GM12891 (cell line): ENCODE results near the gene FGF10.

ENCODE experiments used
- DNase-seq: peaks from one replicate; pipeline ENCODE4 v3.0.0; 2011; ENCODE audit warnings: low spot score; ENCODE audit not compliant: insufficient read length
- FAIRE-seq: peaks from 2 replicates; lab custom pipeline; 2011; peaks lifted over from hg19 to GRCh38; lab: Jason Lieb, UNC
- PAX5 ChIP-seq: IDR thresholded peaks from 2 replicates; pipeline ENCODE4 v1.6.1; 2011; ENCODE audit warnings: low read length, moderate library complexity, mild to moderate bottlenecking; ENCODE audit not compliant: insufficient read depth, severe bottlenecking
- POLR2A ChIP-seq: IDR thresholded peaks from 2 replicates; pipeline ENCODE4 v1.6.1; 2011; ENCODE audit warnings: low read depth, low read length, control low read depth
- POLR2AphosphoS5 ChIP-seq: IDR thresholded peaks from 2 replicates; pipeline ENCODE4 v1.6.1; 2011; ENCODE audit warnings: low read depth, low read length, control low read depth
- POU2F2 ChIP-seq: IDR thresholded peaks from 2 replicates; pipeline ENCODE4 v1.6.1; 2011; ENCODE audit warnings: low read depth, mild to moderate bottlenecking, control low read depth, low read length, moderate library complexity
- SPI1 ChIP-seq: IDR thresholded peaks from 2 replicates; pipeline ENCODE4 v1.6.1; 2011; ENCODE audit warnings: low read depth, low read length, control low read depth
- TAF1 ChIP-seq: IDR thresholded peaks from 2 replicates; pipeline ENCODE4 v1.6.1; 2011; ENCODE audit warnings: low read depth, low read length, control low read depth

The FGF10 gene

GRCh38 chr5:44388321-44389089, 715 bp downstream of the FGF10 start:
- DNase-seq (no peak), FAIRE-seq (no peak)
- TF ChIP-seq TAF1: no peak
- TF ChIP-seq POLR2AphosphoS5: no peak
- no peak for TF ChIP-seq POU2F2
- no peak for TF ChIP-seq PAX5
- TF ChIP-seq POLR2A: no peak
- no peak for TF ChIP-seq SPI1

- no peak for TF ChIP-seq POLR2AphosphoS5
- no peak for TF ChIP-seq SPI1
- no peak for TF ChIP-seq PAX5
- no peak for TF ChIP-seq TAF1
- no peak for TF ChIP-seq POU2F2
- TF ChIP-seq POLR2A: no peak
- no peak for DNase-seq
- no peak for FAIRE-seq
These were observed 1.3 kb downstream of the FGF10 start for GRCh38 chr5:44387921-44388320.

DNA sequence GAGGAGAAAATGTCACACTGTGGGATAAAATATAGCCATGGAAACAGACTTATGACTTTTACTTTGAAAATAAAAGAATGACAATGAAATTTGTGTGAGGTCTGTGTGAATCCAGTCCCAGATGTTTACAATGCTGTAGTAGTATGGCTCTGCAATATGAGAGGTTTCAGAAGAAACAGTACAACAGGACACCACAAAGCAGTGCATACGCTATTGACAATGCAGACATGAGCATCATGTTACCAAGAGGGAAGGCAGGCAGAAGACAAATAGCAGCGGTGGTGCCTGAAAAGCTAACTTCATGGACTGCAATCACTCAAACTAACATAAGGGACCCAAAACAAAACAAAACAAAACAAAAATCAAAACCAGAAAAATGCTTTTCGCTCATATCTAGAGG, 1.8 kb downstream of the FGF10 start:
- DNase-seq: no peak
- FAIRE-seq: no peak
- TF ChIP-seq SPI1 (no peak), POU2F2 (no peak), PAX5 (no peak), POLR2AphosphoS5 (no peak), TAF1 (no peak), POLR2A (no peak)

- FAIRE-seq: no peak
- TF ChIP-seq POLR2AphosphoS5 (no peak), POLR2A (no peak), SPI1 (no peak), POU2F2 (no peak), PAX5 (no peak), TAF1 (no peak)
- DNase-seq: no peak
These were observed 3.8 kb downstream of the FGF10 start for GRCh38 chr5:44385291-44385900.

DNA sequence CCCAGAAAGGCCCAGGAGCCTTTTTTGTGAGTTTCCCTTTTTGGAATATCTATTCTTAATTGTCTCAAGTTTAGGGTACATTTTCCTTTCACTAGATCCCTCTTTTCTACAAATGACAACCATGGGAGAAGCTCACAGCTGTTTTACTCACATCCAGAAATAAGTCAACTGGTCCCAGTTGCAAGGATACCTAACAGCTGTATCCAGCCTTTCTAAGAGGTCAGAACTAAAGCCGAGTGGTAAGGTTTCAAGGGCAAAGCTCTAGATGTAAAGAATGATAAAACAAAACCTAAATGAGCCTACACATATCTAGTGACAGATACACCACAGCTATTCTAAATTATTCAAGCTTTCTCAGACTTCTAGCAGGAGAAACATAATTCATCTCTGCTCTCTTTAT, 4.4 kb downstream of the FGF10 start:
- DNase-seq: no peak
- TF ChIP-seq POU2F2 (no peak), PAX5 (no peak), SPI1 (no peak), TAF1 (no peak)
- FAIRE-seq: no peak

DNA sequence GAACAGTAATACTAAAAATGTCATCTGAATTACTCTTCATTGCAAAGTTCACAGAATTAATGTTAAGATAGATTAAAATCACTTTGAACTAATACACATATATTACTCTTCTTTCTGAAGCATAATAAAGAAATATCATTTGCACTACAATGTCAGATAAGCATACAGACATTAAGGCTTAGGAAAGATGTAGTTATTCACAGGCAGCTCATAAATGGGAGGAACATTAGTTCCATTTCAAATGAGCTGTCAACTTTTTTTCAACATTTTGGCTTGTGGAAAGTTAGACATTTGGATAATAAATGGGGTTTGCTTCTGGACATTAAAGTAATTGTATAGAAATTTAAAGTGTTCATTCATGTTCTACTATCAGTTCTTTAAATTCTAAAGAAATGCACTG, 6.3 kb downstream of the FGF10 start:
- no peak for DNase-seq
- FAIRE-seq: no peak
- no peak for TF ChIP-seq POLR2A
- no peak for TF ChIP-seq TAF1
- no peak for TF ChIP-seq POLR2AphosphoS5
- TF ChIP-seq SPI1: no peak
- TF ChIP-seq POU2F2: no peak
- no peak for TF ChIP-seq PAX5

DNA sequence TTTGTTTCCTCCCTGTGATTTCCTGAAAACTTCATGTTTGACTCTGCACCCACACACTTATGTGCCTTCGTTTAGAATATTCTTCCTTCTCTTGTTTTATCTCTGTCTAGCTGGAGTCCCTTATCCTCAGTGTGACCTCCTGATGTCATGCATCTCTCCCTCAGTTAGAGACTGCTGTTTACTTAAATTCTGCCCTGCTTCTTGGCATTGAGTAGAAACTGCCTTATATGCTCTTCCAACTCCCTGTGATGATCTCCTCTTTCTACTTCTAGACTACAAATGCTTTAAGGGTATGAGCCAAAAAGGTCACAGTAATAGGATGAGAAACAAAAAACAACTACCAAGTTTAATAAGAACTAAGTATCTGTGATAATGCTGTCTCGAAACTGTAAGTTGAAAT, 12.2 kb downstream of the FGF10 start:
- TF ChIP-seq POU2F2 (no peak), POLR2AphosphoS5 (no peak), POLR2A (no peak), PAX5 (no peak), SPI1 (no peak), TAF1 (no peak)
- no peak for FAIRE-seq
- no peak for DNase-seq

DNA sequence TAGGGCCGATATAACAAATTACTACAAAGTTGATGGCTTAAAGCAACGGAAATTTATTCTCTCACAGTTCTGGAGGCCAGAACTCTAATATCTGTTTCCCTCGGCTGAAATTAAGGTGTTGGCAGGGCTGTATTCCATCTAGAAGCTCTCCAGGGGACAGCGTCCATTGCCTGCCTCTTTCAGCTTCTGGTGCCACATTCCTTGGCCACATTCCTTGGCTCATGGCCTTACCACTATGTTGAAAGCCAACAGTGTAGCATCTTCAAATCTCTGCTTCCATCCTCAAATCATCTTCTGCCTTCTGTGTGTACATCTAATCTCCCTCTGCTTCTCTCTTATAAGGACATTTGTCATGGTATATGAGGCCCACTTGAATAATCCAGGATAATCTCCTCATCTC, 17.2 kb downstream of the FGF10 start:
- no peak for TF ChIP-seq PAX5
- no peak for TF ChIP-seq POU2F2
- no peak for TF ChIP-seq SPI1
- no peak for TF ChIP-seq POLR2AphosphoS5
- TF ChIP-seq POLR2A: no peak
- TF ChIP-seq TAF1: no peak
- DNase-seq (no peak), FAIRE-seq (no peak)

DNA sequence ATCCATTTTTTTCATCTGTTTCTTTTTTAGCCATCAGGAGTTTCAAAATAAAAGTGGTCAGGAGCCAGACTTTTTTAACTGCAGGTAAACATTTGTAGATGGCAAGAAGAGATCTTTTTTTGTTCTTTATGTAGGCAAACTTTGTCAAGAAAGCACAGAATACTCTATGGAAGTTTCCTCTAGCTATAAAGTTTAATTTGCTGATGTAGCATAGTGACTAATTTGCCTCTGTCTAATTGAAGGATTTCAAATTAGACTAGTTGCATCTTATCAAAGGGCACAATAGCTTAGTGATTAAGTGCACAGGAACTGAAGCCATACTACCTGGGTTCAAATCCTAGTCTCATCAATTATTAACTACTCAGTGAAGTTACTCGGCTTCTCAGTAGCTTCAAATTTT, 22.0 kb downstream of the FGF10 start:
- no peak for TF ChIP-seq PAX5
- DNase-seq (no peak), FAIRE-seq (no peak)
